WTC11 (cell line): ENCODE data around the gene SLC24A1. TPM values are rescaled to one million over a fixed set of nuclear protein-coding genes. Genes with fewer than 3 reads are reported as not detected.

Experiments
- ATAC-seq: fragments of 200-7000 bp; cut with Tn5 transposase; 2 replicates; pipeline ENCODE4 v1.10.0; 2021; ENCODE audit warnings: mild to moderate bottlenecking, moderate library complexity
- CTCF ChIA-PET: fragments of 300-600 bp; sonication (Branson Sonifier 250); formaldehyde crosslinking; loops from one replicate; lab custom pipeline; 2021; ENCODE audit warnings: antibody characterized with exemption; lab: Charles Lee
- POLR2A ChIA-PET: fragments of 350-600 bp; sonication (Branson Sonifier 250); formaldehyde crosslinking; loops from one replicate; lab custom pipeline; 2021; ENCODE audit warnings: antibody characterized with exemption; lab: Charles Lee
- DNase-seq: peaks from one replicate; pipeline ENCODE4 v3.0.0; 2021; ENCODE audit warnings: low spot score
- H3K27ac Mint-ChIP-seq: 2 replicates; pipeline ENCODE4 v1.8.0; 2021; ENCODE audit warnings: mixed read lengths
- H3K27me3 Mint-ChIP-seq: 2 replicates; pipeline ENCODE4 v1.8.0; 2021; ENCODE audit warnings: low read depth, mild to moderate bottlenecking, moderate library complexity, mixed read lengths
- H3K36me3 Mint-ChIP-seq: 2 replicates; pipeline ENCODE4 v1.8.0; 2021; ENCODE audit warnings: mixed read lengths
- H3K4me1 Mint-ChIP-seq: 2 replicates; pipeline ENCODE4 v1.8.0; 2022; ENCODE audit warnings: mixed read lengths
- H3K4me3 Mint-ChIP-seq: 2 replicates; pipeline ENCODE4 v1.8.0; 2021; ENCODE audit warnings: mild to moderate bottlenecking, moderate library complexity, mixed read lengths
- H3K9me3 Mint-ChIP-seq: 2 replicates; pipeline ENCODE4 v1.8.0; 2021; ENCODE audit warnings: mixed read lengths
- ATF3 ChIP-seq: sonication (generic); formaldehyde crosslinking; conservative IDR thresholded peaks from 2 replicates; pipeline ENCODE4 v1.8.1; 2022; ENCODE audit warnings: mild to moderate bottlenecking, missing genetic modification reagents
- CBFB ChIP-seq: sonication (generic); formaldehyde crosslinking; IDR thresholded peaks from 2 replicates; pipeline ENCODE4 v1.8.1; 2022; ENCODE audit warnings: mild to moderate bottlenecking, low read depth, missing genetic modification reagents
- ELF4 ChIP-seq: sonication (generic); formaldehyde crosslinking; IDR thresholded peaks from 2 replicates; pipeline ENCODE4 v1.8.1; 2022; ENCODE audit warnings: low read depth, mild to moderate bottlenecking, moderate library complexity, missing genetic modification reagents
- EMX1 ChIP-seq: fragments of 250-450 bp; sonication (Bioruptor Pico); IDR thresholded peaks from 2 replicates; pipeline ENCODE4 v1.8.0; 2021; ENCODE audit warnings: mild to moderate bottlenecking
- FOXJ3 ChIP-seq: sonication (generic); formaldehyde crosslinking; IDR thresholded peaks from 2 replicates; pipeline ENCODE4 v1.9.0; 2021; ENCODE audit warnings: missing genetic modification reagents, mild to moderate bottlenecking, borderline replicate concordance
- GRHL2 ChIP-seq: fragments of 250-450 bp; sonication (Bioruptor Pico); IDR thresholded peaks from 2 replicates; pipeline ENCODE4 v1.8.0; 2022; ENCODE audit warnings: mild to moderate bottlenecking, moderate library complexity; ENCODE audit not compliant: insufficient replicate concordance, severe bottlenecking
- HMGXB4 ChIP-seq: sonication (generic); formaldehyde crosslinking; IDR thresholded peaks from 2 replicates; pipeline ENCODE4 v1.8.1; 2023; ENCODE audit warnings: mild to moderate bottlenecking, moderate library complexity, missing genetic modification reagents
- KAT7 ChIP-seq: sonication (generic); formaldehyde crosslinking; IDR thresholded peaks from 2 replicates; pipeline ENCODE4 v1.8.1; 2023; ENCODE audit warnings: missing genetic modification reagents, mild to moderate bottlenecking, borderline replicate concordance
- MLX ChIP-seq: sonication (generic); formaldehyde crosslinking; IDR thresholded peaks from 2 replicates; pipeline ENCODE4 v1.8.1; 2023; ENCODE audit warnings: mild to moderate bottlenecking, missing genetic modification reagents, moderate library complexity
- MXD4 ChIP-seq: fragments of 250-450 bp; sonication (Bioruptor Pico); IDR thresholded peaks from 2 replicates; pipeline ENCODE4 v1.8.0; 2021; ENCODE audit warnings: mild to moderate bottlenecking, moderate library complexity, borderline replicate concordance
- NFYB ChIP-seq: sonication (generic); formaldehyde crosslinking; conservative IDR thresholded peaks from 2 replicates; pipeline ENCODE4 v1.8.0; 2022; ENCODE audit warnings: low read depth, missing genetic modification reagents
- NR3C1 ChIP-seq: sonication (generic); formaldehyde crosslinking; conservative IDR thresholded peaks from 2 replicates; pipeline ENCODE4 v1.8.1; 2023; ENCODE audit warnings: low read depth, mild to moderate bottlenecking, missing genetic modification reagents
- PRDM15 ChIP-seq: sonication (generic); formaldehyde crosslinking; IDR thresholded peaks from 2 replicates; pipeline ENCODE4 v1.8.0; 2022; ENCODE audit warnings: missing genetic modification reagents
- PREB ChIP-seq: sonication (generic); formaldehyde crosslinking; IDR thresholded peaks from 2 replicates; pipeline ENCODE4 v1.8.1; 2022; ENCODE audit warnings: mild to moderate bottlenecking, missing genetic modification reagents, moderate library complexity, borderline replicate concordance
- RELA ChIP-seq: sonication (generic); formaldehyde crosslinking; IDR thresholded peaks from 2 replicates; pipeline ENCODE4 v1.8.1; 2022; ENCODE audit warnings: missing genetic modification reagents, mild to moderate bottlenecking, borderline replicate concordance
- SMAD3 ChIP-seq: sonication (generic); formaldehyde crosslinking; IDR thresholded peaks from 2 replicates; pipeline ENCODE4 v1.8.0; 2022; ENCODE audit warnings: missing genetic modification reagents, mild to moderate bottlenecking, borderline replicate concordance
- total RNA-seq: library from RNA; stranded (reverse); gene quantifications from 3 replicates; pipeline ENCODE4 v1.2.3, GENCODE V29; 2021
- TF ChIP-seq, protein P1 (sequence below): sonication (generic); formaldehyde crosslinking; IDR thresholded peaks from 2 replicates; pipeline ENCODE4 v1.8.0; 2022; ENCODE audit warnings: mild to moderate bottlenecking, missing genetic modification reagents
- TF ChIP-seq, protein P2 (sequence below): fragments of 250-450 bp; sonication (Bioruptor Pico); IDR thresholded peaks from 2 replicates; pipeline ENCODE4 v1.9.0; 2021; ENCODE audit warnings: mild to moderate bottlenecking
- TF ChIP-seq, protein P3 (sequence below): sonication (generic); formaldehyde crosslinking; IDR thresholded peaks from 2 replicates; pipeline ENCODE4 v1.8.1; 2023; ENCODE audit warnings: mild to moderate bottlenecking, missing genetic modification reagents, moderate library complexity
- TF ChIP-seq, protein P4 (sequence below): sonication (generic); formaldehyde crosslinking; IDR thresholded peaks from 2 replicates; pipeline ENCODE4 v1.8.1; 2023; ENCODE audit warnings: mild to moderate bottlenecking, missing genetic modification reagents

SLC24A1 gene
- total RNA-seq, 1 experiment from 2014 or later, result 7.0 TPM

DNA sequence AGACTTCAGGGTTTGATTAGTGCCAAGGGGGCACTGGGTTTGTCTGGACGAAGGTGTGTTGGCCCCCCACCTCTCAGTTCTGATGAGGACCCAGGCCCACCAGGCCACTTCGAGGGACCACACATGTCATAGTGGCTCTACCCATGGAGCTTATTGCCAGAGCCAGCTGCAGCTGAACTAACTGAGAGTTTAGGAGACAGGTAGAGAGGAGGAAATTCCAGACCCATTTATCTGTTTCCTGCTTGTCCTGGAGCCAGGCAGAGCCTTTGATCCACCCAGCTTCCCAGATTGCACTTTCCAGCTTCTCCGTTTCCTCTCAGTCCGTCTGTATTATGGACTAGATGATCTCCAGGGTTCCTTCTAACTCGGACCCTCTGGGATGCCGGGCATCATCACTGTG lies 20.9 kb downstream of the SLC24A1 start:
- CTCF ChIA-PET, result interaction anchor here (1.3 to 1.5 kb wide), 2 partner anchors 51 to 187 kb away, joined by 3 read pairs; no protein-coding TSS in a partner anchor
- no peaks in the 10 kb centered on the region for H3K36me3 Mint-ChIP-seq
- ATAC-seq (no peak), DNase-seq (no peak)
- H3K27ac Mint-ChIP-seq, result no peak overlapping the region
- no peaks in the 10 kb centered on the region; the same call in 1 of the 2 replicates for H3K9me3 Mint-ChIP-seq
- no peak overlapping the region for H3K4me3 Mint-ChIP-seq
- no peaks in the 10 kb centered on the region for H3K27me3 Mint-ChIP-seq
- no peak for TF ChIP-seq NR3C1 (CRISPR knock-in tag)
- TF ChIP-seq, protein P1, sequence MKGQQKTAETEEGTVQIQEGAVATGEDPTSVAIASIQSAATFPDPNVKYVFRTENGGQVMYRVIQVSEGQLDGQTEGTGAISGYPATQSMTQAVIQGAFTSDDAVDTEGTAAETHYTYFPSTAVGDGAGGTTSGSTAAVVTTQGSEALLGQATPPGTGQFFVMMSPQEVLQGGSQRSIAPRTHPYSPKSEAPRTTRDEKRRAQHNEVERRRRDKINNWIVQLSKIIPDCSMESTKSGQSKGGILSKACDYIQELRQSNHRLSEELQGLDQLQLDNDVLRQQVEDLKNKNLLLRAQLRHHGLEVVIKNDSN, result no peak
- TF ChIP-seq, protein P2, sequence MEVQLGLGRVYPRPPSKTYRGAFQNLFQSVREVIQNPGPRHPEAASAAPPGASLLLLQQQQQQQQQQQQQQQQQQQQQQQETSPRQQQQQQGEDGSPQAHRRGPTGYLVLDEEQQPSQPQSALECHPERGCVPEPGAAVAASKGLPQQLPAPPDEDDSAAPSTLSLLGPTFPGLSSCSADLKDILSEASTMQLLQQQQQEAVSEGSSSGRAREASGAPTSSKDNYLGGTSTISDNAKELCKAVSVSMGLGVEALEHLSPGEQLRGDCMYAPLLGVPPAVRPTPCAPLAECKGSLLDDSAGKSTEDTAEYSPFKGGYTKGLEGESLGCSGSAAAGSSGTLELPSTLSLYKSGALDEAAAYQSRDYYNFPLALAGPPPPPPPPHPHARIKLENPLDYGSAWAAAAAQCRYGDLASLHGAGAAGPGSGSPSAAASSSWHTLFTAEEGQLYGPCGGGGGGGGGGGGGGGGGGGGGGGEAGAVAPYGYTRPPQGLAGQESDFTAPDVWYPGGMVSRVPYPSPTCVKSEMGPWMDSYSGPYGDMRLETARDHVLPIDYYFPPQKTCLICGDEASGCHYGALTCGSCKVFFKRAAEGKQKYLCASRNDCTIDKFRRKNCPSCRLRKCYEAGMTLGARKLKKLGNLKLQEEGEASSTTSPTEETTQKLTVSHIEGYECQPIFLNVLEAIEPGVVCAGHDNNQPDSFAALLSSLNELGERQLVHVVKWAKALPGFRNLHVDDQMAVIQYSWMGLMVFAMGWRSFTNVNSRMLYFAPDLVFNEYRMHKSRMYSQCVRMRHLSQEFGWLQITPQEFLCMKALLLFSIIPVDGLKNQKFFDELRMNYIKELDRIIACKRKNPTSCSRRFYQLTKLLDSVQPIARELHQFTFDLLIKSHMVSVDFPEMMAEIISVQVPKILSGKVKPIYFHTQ (CRISPR knock-in tag), result no peak
- TF ChIP-seq MXD4 (CRISPR knock-in tag), result no peak
- no peak for TF ChIP-seq ELF4
- TF ChIP-seq ATF3 (CRISPR knock-in tag), result no peak
- no peak for TF ChIP-seq PREB
- TF ChIP-seq HMGXB4 (CRISPR knock-in tag), result no peak
- TF ChIP-seq, protein P3, sequence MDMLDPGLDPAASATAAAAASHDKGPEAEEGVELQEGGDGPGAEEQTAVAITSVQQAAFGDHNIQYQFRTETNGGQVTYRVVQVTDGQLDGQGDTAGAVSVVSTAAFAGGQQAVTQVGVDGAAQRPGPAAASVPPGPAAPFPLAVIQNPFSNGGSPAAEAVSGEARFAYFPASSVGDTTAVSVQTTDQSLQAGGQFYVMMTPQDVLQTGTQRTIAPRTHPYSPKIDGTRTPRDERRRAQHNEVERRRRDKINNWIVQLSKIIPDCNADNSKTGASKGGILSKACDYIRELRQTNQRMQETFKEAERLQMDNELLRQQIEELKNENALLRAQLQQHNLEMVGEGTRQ, result no peak
- TF ChIP-seq GRHL2, result no peak
- no peak for TF ChIP-seq FOXJ3 (CRISPR knock-in tag)
- no peak for TF ChIP-seq EMX1
- POLR2A ChIA-PET, result interaction anchor here (0.9 kb wide), 1 partner anchor 32 kb away, joined by 3 read pairs; the partner anchor contains the start of gene INTS14
- peaks cover 11% of the 10 kb centered on the region for H3K4me1 Mint-ChIP-seq

DNA sequence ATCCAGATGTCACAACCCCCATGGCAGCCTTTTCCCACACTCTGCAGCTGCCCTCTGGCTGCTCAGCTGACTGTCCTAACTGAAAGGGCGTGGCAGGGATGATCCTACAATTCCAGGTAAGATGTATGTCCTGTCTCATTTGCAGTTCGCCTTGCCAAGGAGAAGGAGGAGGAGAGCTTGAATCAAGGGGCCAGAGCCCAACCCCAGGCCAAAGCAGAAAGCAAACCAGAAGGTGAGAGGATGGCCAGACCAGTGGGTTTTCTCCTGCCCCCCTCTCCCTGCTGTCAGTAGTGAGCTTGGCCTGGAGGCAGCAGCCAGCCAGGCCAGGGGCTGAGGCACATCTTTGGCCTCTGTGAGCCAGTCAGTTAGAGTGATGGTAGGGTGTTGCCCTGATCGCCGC lies 22.5 kb downstream of the SLC24A1 start:
- ChIA-PET POLR2A (no interaction called here), CTCF (interaction anchor here (2.0 kb wide), 1 partner anchor 180 kb away, joined by 6 read pairs; no protein-coding TSS in a partner anchor)
- Mint-ChIP-seq H3K4me1 (peaks cover 4% of the 10 kb centered on the region), H3K27me3 (no peaks in the 10 kb centered on the region), H3K4me3 (no peak overlapping the region), H3K36me3 (no peaks in the 10 kb centered on the region), H3K9me3 (no peaks in the 10 kb centered on the region; the same call in 1 of the 2 replicates), H3K27ac (no peak overlapping the region)
- no peak for DNase-seq
- ATAC-seq, result no peak
- TF ChIP-seq FOXJ3 (CRISPR knock-in tag) (no peak), SMAD3 (CRISPR knock-in tag) (no peak), MLX (no peak), RELA (CRISPR knock-in tag) (no peak), KAT7 (CRISPR knock-in tag) (no peak), PRDM15 (CRISPR knock-in tag) (no peak), ATF3 (CRISPR knock-in tag) (no peak), NFYB (no peak), CBFB (CRISPR knock-in tag) (no peak)
- TF ChIP-seq, protein P4, sequence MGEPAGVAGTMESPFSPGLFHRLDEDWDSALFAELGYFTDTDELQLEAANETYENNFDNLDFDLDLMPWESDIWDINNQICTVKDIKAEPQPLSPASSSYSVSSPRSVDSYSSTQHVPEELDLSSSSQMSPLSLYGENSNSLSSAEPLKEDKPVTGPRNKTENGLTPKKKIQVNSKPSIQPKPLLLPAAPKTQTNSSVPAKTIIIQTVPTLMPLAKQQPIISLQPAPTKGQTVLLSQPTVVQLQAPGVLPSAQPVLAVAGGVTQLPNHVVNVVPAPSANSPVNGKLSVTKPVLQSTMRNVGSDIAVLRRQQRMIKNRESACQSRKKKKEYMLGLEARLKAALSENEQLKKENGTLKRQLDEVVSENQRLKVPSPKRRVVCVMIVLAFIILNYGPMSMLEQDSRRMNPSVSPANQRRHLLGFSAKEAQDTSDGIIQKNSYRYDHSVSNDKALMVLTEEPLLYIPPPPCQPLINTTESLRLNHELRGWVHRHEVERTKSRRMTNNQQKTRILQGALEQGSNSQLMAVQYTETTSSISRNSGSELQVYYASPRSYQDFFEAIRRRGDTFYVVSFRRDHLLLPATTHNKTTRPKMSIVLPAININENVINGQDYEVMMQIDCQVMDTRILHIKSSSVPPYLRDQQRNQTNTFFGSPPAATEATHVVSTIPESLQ, result no peak
